ENCODE data around the gene ADTRP. TPM values are rescaled to one million over a fixed set of nuclear protein-coding genes. Genes with fewer than 3 reads are reported as not detected.
"Not testable (repeated sequence)": the region's sequence is repeated elsewhere in the genome, so short reads cannot be mapped to it uniquely, and the experiment has no call there.

The ADTRP gene
- total RNA-seq, 1 donor from 2014 or later = 0.35 TPM

DNA sequence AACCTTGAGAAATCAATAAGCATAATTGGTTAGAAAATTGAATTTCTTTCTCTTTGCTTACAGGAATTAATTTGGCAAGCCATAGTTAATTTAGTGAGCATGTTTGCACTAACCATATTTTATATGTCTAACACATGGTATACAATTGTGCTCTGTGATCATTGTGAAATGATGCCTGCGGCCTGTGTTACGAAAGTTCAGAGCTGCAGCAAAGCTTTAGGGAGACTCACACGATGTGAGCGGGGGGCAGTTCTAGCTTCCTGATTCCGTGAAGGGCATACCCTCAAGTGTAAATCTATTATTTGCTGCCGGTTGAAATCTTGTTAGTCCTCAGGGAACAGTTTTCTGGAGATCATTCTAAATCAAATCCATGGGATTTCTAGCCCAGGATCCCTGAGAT, 25.5 kb upstream of the ADTRP start:
- no peak for DNase-seq (ENCODE audit: low spot score)
- no peak overlapping the region for H3K4me3 Mint-ChIP-seq (ENCODE audit: unreplicated experiment)
- no peak overlapping the region for H3K27ac Mint-ChIP-seq (ENCODE audit: unreplicated experiment)
- no peaks in the 10 kb centered on the region for H3K9me3 Mint-ChIP-seq (ENCODE audit: low read depth)
- TF ChIP-seq, protein P1, sequence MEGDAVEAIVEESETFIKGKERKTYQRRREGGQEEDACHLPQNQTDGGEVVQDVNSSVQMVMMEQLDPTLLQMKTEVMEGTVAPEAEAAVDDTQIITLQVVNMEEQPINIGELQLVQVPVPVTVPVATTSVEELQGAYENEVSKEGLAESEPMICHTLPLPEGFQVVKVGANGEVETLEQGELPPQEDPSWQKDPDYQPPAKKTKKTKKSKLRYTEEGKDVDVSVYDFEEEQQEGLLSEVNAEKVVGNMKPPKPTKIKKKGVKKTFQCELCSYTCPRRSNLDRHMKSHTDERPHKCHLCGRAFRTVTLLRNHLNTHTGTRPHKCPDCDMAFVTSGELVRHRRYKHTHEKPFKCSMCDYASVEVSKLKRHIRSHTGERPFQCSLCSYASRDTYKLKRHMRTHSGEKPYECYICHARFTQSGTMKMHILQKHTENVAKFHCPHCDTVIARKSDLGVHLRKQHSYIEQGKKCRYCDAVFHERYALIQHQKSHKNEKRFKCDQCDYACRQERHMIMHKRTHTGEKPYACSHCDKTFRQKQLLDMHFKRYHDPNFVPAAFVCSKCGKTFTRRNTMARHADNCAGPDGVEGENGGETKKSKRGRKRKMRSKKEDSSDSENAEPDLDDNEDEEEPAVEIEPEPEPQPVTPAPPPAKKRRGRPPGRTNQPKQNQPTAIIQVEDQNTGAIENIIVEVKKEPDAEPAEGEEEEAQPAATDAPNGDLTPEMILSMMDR (IDR thresholded peaks at IDR 0.05) = no peak
- H3K4me1 Mint-ChIP-seq (ENCODE audit: low read depth) = peaks cover 3% of the 10 kb centered on the region
- H3K36me3 Mint-ChIP-seq (ENCODE audit: low read depth) = no peaks in the 10 kb centered on the region
- H3K27me3 Mint-ChIP-seq (ENCODE audit: low read depth) = no peaks in the 10 kb centered on the region

DNA sequence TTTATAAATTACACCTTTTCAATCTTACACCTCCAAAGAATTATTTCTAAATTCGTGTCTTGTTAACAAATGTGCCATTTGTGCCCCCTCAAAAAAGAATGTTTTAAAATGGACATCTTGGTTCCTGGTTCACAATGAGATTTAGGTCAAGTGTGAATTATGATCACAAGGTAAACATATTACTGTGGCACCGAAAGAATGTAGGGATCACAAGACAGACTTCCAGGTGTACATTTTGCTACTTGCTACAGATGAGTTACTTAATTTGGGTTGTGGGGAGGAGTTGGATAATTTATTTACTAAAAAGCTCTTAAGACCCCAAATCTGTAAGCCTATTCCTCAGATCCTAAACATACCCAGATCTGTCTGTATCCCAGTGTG, 25.0 kb upstream of the ADTRP start:
- Mint-ChIP-seq H3K36me3 (ENCODE audit: low read depth) (no peaks in the 10 kb centered on the region), H3K27me3 (ENCODE audit: low read depth) (no peaks in the 10 kb centered on the region), H3K4me3 (ENCODE audit: unreplicated experiment) (no peak overlapping the region), H3K9me3 (ENCODE audit: low read depth) (no peaks in the 10 kb centered on the region), H3K27ac (ENCODE audit: unreplicated experiment) (no peak overlapping the region), H3K4me1 (ENCODE audit: low read depth) (peaks cover 3% of the 10 kb centered on the region)
- DNase-seq (ENCODE audit: low spot score) = no peak
- TF ChIP-seq, protein P1 (IDR thresholded peaks at IDR 0.05) = no peak

DNA sequence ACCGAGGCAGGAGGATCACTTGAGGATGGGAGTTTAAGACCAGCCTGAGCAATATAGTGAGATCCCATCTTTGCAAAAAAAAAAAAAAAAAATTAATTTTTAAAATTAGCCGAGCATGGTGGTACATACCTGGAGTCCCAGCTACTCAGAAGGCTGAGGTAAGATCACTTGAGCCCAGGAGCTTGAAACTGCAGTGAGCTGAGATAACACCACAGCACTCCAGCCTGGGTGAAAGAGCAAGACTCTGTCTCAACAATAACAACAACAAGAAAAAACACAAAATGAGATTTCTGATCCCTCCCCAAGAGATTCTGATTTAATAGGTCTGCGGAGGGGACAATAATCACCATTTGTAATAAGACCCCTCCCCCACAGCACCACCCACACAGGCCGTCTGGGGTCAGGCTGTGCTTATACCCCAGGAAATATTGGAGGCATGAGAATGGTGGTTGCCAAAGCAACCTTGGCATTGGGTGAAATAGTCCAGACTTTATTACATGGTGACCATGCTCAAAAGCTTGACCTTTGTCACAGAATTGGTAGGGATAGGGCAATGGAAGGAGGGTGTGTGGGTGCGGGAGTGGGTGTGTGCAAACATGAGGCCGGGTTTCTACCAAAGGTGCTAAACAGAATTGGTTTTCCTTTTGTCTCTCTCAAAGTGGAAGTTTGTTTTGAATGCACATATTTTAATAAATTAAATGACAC, 24.4 kb upstream of the ADTRP start:
- Mint-ChIP-seq H3K36me3 (ENCODE audit: low read depth) (no peaks in the 10 kb centered on the region), H3K27me3 (ENCODE audit: low read depth) (no peaks in the 10 kb centered on the region), H3K27ac (ENCODE audit: unreplicated experiment) (no peak overlapping the region), H3K9me3 (ENCODE audit: low read depth) (no peaks in the 10 kb centered on the region), H3K4me1 (ENCODE audit: low read depth) (peaks cover 3% of the 10 kb centered on the region), H3K4me3 (ENCODE audit: unreplicated experiment) (no peak overlapping the region)
- DNase-seq (ENCODE audit: low spot score) = no peak
- TF ChIP-seq, protein P1 (IDR thresholded peaks at IDR 0.05) = no peak

DNA sequence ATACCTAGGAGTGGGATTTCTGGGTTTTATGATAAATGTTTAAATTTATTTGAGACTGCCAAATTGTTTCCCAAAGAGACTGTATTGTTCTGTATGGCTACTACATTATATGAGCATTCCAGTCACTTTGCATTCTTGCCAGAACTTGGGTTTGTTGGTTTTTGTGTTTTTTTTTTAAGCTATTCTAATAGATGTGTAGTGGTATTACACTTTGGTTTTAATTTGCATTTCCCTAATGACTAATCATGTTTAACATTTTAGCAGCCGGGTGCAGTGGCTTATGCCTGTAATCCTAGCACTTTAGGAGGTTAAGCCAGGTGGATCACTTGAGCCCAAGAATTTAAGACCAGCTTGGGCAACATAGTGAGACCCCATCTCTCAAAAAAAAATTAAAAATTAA, 21.9 kb upstream of the ADTRP start:
- not testable (repeated sequence) for H3K27me3 Mint-ChIP-seq (ENCODE audit: low read depth); DNase-seq (ENCODE audit: low spot score); H3K27ac Mint-ChIP-seq (ENCODE audit: unreplicated experiment); H3K36me3 Mint-ChIP-seq (ENCODE audit: low read depth); H3K4me3 Mint-ChIP-seq (ENCODE audit: unreplicated experiment); H3K9me3 Mint-ChIP-seq (ENCODE audit: low read depth); H3K4me1 Mint-ChIP-seq (ENCODE audit: low read depth)

DNA sequence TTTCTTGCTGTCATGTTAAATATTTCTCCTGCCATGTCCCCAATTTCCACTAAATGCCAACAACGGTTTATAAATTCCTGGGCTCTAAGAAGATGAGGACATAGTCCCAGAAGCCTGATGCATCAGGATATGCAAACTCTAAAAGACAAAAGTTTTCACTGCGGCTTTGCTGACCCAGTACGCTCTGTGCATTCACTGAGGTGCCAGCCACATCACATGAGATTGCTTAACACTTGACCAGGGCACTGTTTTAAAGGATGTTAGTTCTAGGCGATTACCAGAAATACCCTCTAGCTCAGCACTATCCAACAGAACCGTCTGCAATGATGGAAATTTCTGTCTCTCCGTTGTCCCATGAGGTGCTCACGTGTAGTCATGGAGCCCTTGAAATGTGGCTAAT, 19.9 kb upstream of the ADTRP start:
- Mint-ChIP-seq H3K4me1 (ENCODE audit: low read depth) (peaks cover 8% of the 10 kb centered on the region), H3K36me3 (ENCODE audit: low read depth) (no peaks in the 10 kb centered on the region), H3K27ac (ENCODE audit: unreplicated experiment) (no peak overlapping the region), H3K27me3 (ENCODE audit: low read depth) (no peaks in the 10 kb centered on the region), H3K4me3 (ENCODE audit: unreplicated experiment) (no peak overlapping the region), H3K9me3 (ENCODE audit: low read depth) (peaks cover under 1% of the 10 kb centered on the region)
- TF ChIP-seq, protein P1 (IDR thresholded peaks at IDR 0.05) = no peak
- DNase-seq (ENCODE audit: low spot score) = no peak

DNA sequence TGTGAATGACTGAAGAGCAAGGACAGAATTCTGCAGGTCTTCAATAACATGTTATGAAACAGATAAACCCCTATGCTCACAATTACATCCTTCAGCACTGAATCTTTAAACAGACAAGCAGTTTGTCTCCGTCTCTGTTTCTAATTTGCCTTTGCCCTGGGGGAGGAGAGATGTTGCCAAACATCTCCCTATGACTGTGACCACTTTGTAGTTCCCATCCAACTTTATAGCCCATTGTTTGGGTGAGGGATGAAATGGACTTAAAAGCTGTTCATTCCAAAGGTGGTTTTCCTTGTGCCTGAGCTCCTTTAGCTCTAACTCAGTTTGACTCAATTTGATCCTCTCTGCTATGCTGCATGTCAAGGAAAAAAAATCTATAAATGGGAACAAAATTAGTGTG, 19.5 kb upstream of the ADTRP start:
- no peak for DNase-seq (ENCODE audit: low spot score)
- Mint-ChIP-seq H3K27me3 (ENCODE audit: low read depth) (no peaks in the 10 kb centered on the region), H3K4me1 (ENCODE audit: low read depth) (peaks cover 6% of the 10 kb centered on the region), H3K4me3 (ENCODE audit: unreplicated experiment) (no peak overlapping the region), H3K27ac (ENCODE audit: unreplicated experiment) (no peak overlapping the region), H3K36me3 (ENCODE audit: low read depth) (peaks cover 2% of the 10 kb centered on the region), H3K9me3 (ENCODE audit: low read depth) (peaks cover 5% of the 10 kb centered on the region)
- TF ChIP-seq, protein P1 (IDR thresholded peaks at IDR 0.05) = no peak
